DMS114 treated with DMSO at 0.1 percent for 48 hours (cell line): Measurements from ENCODE around the gene TIMM23.

ENCODE experiments used
- DNase-seq: peaks from one replicate; lab custom pipeline; 2025; ENCODE audit not compliant: unreplicated experiment; lab: John Stamatoyannopoulos, UW

TIMM23 gene

GRCh38 chr10:46052057-46052790, 79.9 kb downstream of the TIMM23 start:
- no peak for DNase-seq

DNA sequence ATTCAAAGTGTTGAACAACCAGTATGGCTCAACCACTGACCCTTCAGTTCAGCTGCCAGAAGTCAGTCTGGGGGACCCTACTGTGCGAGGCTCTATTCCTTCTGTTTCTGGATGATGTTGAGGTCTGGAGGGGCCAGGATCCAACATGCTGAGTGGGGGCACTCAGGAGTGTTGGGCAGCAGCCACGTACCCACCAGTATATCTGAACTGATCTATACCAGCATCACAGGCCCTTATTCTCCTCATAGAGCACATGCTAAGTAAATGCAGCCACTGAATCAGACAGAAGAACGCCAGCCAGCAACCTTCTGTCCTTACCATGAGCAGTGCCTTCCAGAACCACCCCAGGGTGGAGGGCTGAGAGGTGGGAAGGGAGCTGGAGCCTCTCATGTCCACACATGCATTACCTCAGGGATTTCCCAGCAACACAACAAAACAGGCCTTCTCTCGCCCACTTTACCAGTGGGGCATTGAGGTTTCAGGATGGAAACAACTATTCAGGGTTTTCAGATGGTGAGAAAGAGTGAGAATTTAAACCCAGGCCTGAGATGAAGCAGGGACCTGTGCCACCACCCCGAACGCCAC, 80.6 kb downstream of the TIMM23 start:
- DNase-seq: no peak
